HG03135 (cell line): ENCODE data around the gene MDP1.

ENCODE experiments used
- ATAC-seq: cut with Tn5 transposase; IDR thresholded peaks from one replicate; pipeline ENCODE4 v1.9.1; 2021; ENCODE audit warnings: mild to moderate bottlenecking, moderate library complexity; ENCODE audit not compliant: unreplicated experiment

MDP1 gene

GRCh38 chr14:24215495-24216344, at the start of gene MDP1:
MDP1 (minus strand) TSS chr14:24216066; CDS start chr14:24215955, 111 bp downstream.
- ATAC-seq, result peak; percentile 64

GRCh38 chr14:24264298-24264697, 48.4 kb upstream of the MDP1 start:
- ATAC-seq, result no peak

GRCh38 chr14:24263848-24264247, 48.0 kb upstream of the MDP1 start:
- no peak for ATAC-seq

- no peak for ATAC-seq
Measured at GRCh38 chr14:24262821-24263733, 47.2 kb upstream of the MDP1 start, which contains the start of gene TGM1. TGM1 (minus strand) TSS chr14:24263177; CDS start chr14:24262352, 825 bp downstream.

- ATAC-seq, result no peak
Measured at GRCh38 chr14:24261969-24262327, 46.1 kb upstream of the MDP1 start.

- no peak for ATAC-seq
Measured at GRCh38 chr14:24261256-24261968, 45.5 kb upstream of the MDP1 start.

GRCh38 chr14:24260780-24261157, 44.9 kb upstream of the MDP1 start:
- ATAC-seq, result no peak

- no peak for ATAC-seq
Measured at GRCh38 chr14:24260026-24260779, 44.3 kb upstream of the MDP1 start.

- ATAC-seq, result no peak
Measured at GRCh38 chr14:24259282-24260025, 43.6 kb upstream of the MDP1 start.

GRCh38 chr14:24258548-24259265, 42.8 kb upstream of the MDP1 start:
- no peak for ATAC-seq

GRCh38 chr14:24258119-24258518, 42.3 kb upstream of the MDP1 start:
- ATAC-seq, result no peak

GRCh38 chr14:24256960-24257359, 41.1 kb upstream of the MDP1 start:
- ATAC-seq, result no peak

GRCh38 chr14:24255931-24256711, 40.3 kb upstream of the MDP1 start:
- ATAC-seq, result no peak

- ATAC-seq, result no peak
Measured at GRCh38 chr14:24255438-24255837, 39.6 kb upstream of the MDP1 start.

GRCh38 chr14:24254630-24255392, 38.9 kb upstream of the MDP1 start:
- ATAC-seq, result no peak

- ATAC-seq, result no peak
Measured at GRCh38 chr14:24253936-24254335, 38.1 kb upstream of the MDP1 start.

- no peak for ATAC-seq
Measured at GRCh38 chr14:24252289-24253124, 36.6 kb upstream of the MDP1 start.
